Measurements from ENCODE around the gene TSPAN1. TPM values are rescaled to one million over a fixed set of nuclear protein-coding genes. Genes with fewer than 3 reads are reported as not detected.
A peak's percentile ranks its signal among the peaks of the same experiment; 100 is the strongest.

TSPAN1 gene
- total RNA-seq, 1 experiment from 2014 or later: 26.1 TPM

DNA sequence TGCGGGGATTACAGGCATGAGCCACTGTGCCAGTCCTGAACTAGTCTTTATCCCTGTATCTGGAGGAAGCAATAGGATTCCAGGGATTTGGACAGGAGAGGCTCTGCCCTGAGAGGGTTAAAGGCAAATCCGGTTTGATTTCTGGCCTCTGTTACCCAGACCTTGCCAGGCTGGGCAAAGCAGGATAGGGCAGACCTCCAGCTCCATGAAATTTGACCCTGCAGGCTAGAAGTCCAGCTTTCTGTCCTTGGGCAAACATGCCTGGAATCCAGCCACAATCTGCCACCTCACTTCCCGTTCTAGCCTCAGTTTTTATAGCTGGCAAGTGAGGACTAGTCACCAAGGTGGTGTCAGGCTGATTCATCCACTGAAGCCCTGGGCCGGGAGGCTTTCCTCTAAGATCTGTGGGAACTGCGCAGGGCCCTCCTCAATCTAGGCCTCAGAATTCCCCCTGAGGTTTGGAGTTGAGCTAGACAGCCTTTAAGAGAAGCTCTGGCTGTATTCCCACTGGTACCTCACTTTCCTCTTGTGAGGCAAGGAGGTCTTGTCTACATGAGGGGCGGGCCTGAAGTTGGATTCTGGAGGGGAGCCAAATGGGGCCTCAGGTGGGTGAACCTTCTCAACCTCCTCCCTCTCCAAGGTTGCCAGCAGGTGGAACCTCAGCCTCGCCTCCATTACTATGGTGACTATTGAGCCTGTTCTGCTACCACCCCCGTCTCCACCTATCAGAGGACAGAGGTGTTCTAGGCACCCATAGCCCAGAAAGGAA is 8.4 kb downstream of the TSPAN1 start:
- CTCF ChIA-PET: interaction anchor here (2.7 kb wide), 1 partner anchor 40 kb away, joined by 17 read pairs; no protein-coding TSS in a partner anchor
- H3K9me3 ChIP-seq (ENCODE audit: control insufficient read depth, insufficient read depth, low read depth, low read length): no peaks in the 10 kb centered on the region
- in situ Hi-C loops (cut with HindIII; ENCODE audit: low pct_unique_long_range_greater_than_20kb, low sequenced_read_pairs): no loop called here
- POLR2A ChIA-PET: interaction anchor here (0.6 to 1.8 kb wide), 4 partner anchors 11 to 1383 kb away, joined by 3 to 11 read pairs (median 5); partner anchors contain the start of gene RAD54L
- peak overlapping the region; percentile 66 for H3K27ac ChIP-seq (ENCODE audit: low read length)
- TF ChIP-seq TCF7L2 (IDR thresholded peaks at IDR 0.05; ENCODE audit: low read depth, low read length) (peak; percentile 42; the same call in 1 of the 2 replicates), POLR2AphosphoS5 (IDR thresholded peaks at IDR 0.05; ENCODE audit: low read depth, low read length) (peak; percentile 90)
- TF ChIP-seq, protein P1, sequence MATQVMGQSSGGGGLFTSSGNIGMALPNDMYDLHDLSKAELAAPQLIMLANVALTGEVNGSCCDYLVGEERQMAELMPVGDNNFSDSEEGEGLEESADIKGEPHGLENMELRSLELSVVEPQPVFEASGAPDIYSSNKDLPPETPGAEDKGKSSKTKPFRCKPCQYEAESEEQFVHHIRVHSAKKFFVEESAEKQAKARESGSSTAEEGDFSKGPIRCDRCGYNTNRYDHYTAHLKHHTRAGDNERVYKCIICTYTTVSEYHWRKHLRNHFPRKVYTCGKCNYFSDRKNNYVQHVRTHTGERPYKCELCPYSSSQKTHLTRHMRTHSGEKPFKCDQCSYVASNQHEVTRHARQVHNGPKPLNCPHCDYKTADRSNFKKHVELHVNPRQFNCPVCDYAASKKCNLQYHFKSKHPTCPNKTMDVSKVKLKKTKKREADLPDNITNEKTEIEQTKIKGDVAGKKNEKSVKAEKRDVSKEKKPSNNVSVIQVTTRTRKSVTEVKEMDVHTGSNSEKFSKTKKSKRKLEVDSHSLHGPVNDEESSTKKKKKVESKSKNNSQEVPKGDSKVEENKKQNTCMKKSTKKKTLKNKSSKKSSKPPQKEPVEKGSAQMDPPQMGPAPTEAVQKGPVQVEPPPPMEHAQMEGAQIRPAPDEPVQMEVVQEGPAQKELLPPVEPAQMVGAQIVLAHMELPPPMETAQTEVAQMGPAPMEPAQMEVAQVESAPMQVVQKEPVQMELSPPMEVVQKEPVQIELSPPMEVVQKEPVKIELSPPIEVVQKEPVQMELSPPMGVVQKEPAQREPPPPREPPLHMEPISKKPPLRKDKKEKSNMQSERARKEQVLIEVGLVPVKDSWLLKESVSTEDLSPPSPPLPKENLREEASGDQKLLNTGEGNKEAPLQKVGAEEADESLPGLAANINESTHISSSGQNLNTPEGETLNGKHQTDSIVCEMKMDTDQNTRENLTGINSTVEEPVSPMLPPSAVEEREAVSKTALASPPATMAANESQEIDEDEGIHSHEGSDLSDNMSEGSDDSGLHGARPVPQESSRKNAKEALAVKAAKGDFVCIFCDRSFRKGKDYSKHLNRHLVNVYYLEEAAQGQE (IDR thresholded peaks at IDR 0.05; ENCODE audit: insufficient read depth in 1 of 2, low read depth in 2 of 2, low read length in 1 of 2): no peak
- H3K36me3 ChIP-seq (ENCODE audit: control insufficient read depth, insufficient read depth, low read length): no peaks in the 10 kb centered on the region
- intact Hi-C loops (cut with micrococcal nuclease; ENCODE audit: unreplicated experiment): loop anchor here (2.0 kb wide), 1 partner anchor 40 kb away; no protein-coding TSS in a partner anchor
- DNase-seq (ENCODE audit: low read depth, low spot score): peak; percentile 99
- peak; percentile 85 for ATAC-seq
- no TSS peak for BruUV-seq (replicated peaks)
- 0 out of 4 replicates have a peak overlapping the region, but pooled peaks of 1 of the 2 experiments have one; percentile 1 for H3K4me3 ChIP-seq (ENCODE audit: low read depth in 2 of 2, low read length in 2 of 2)
- H3K27me3 ChIP-seq (ENCODE audit: control insufficient read depth, insufficient read depth, low read length): no peaks in the 10 kb centered on the region
- peaks cover 69% of the 10 kb centered on the region for H3K4me1 ChIP-seq (ENCODE audit: control insufficient read depth, insufficient read depth, low read length)

DNA sequence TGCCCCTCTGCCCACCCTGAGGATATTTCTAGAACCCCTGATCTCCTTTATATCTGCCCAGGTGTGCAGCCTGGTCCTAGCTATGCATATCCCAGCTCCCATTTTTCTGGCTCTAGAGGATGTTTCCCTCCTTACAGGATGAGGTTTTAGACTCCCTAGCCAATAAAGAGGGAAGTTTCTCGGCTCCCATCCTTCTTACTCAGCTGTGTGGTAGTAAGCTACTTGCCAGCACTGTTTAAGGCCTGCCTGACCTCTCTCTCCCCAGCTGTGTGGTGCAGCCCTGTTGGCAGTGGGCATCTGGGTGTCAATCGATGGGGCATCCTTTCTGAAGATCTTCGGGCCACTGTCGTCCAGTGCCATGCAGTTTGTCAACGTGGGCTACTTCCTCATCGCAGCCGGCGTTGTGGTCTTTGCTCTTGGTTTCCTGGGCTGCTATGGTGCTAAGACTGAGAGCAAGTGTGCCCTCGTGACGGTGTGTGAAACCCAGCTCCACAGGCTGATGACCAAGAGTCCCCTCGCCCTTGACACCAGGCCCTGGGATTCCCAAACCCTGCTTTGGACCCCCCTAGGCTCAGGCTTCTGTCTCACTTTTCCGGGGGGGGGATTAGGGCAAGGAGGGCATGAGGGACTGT is 9.2 kb downstream of the TSPAN1 start:
- TF ChIP-seq TCF7L2 (IDR thresholded peaks at IDR 0.05; ENCODE audit: low read depth, low read length): no peak
- TF ChIP-seq, protein P2, sequence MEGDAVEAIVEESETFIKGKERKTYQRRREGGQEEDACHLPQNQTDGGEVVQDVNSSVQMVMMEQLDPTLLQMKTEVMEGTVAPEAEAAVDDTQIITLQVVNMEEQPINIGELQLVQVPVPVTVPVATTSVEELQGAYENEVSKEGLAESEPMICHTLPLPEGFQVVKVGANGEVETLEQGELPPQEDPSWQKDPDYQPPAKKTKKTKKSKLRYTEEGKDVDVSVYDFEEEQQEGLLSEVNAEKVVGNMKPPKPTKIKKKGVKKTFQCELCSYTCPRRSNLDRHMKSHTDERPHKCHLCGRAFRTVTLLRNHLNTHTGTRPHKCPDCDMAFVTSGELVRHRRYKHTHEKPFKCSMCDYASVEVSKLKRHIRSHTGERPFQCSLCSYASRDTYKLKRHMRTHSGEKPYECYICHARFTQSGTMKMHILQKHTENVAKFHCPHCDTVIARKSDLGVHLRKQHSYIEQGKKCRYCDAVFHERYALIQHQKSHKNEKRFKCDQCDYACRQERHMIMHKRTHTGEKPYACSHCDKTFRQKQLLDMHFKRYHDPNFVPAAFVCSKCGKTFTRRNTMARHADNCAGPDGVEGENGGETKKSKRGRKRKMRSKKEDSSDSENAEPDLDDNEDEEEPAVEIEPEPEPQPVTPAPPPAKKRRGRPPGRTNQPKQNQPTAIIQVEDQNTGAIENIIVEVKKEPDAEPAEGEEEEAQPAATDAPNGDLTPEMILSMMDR (IDR thresholded peaks at IDR 0.05): no peak
- TF ChIP-seq SIN3A (IDR thresholded peaks at IDR 0.05; ENCODE audit: borderline replicate concordance, insufficient read depth, low read depth, low read length): no peak
- no peak for TF ChIP-seq POLR2AphosphoS5 (IDR thresholded peaks at IDR 0.05; ENCODE audit: low read depth, low read length)
- TF ChIP-seq, protein P1 (IDR thresholded peaks at IDR 0.05; ENCODE audit: insufficient read depth in 1 of 2, low read depth in 2 of 2, low read length in 1 of 2): no peak
- intact Hi-C loops (cut with micrococcal nuclease; ENCODE audit: unreplicated experiment): loop anchor here (2.0 kb wide), 1 partner anchor 39 kb away; no protein-coding TSS in a partner anchor

More for the DNA sequence above, 9.2 kb downstream of the TSPAN1 start:
- DNase-seq (ENCODE audit: low read depth, low spot score) (no peak), ATAC-seq (no peak)
- no peaks in the 10 kb centered on the region for H3K27me3 ChIP-seq (ENCODE audit: control insufficient read depth, insufficient read depth, low read length)
- no peaks in the 10 kb centered on the region for H3K36me3 ChIP-seq (ENCODE audit: control insufficient read depth, insufficient read depth, low read length)
- ChIA-PET POLR2A (interaction anchor here (1.1 to 1.8 kb wide), 2 partner anchors 11 to 36 kb away, joined by 3 to 6 read pairs; no protein-coding TSS in a partner anchor), CTCF (no interaction called here)
- in situ Hi-C loops (cut with HindIII; ENCODE audit: low pct_unique_long_range_greater_than_20kb, low sequenced_read_pairs): no loop called here
- peak overlapping the region; percentile 66 for H3K27ac ChIP-seq (ENCODE audit: low read length)
- no peak overlapping the region for H3K4me3 ChIP-seq (ENCODE audit: low read depth in 2 of 2, low read length in 2 of 2)
- H3K4me1 ChIP-seq (ENCODE audit: control insufficient read depth, insufficient read depth, low read length): peaks cover 69% of the 10 kb centered on the region
- no peaks in the 10 kb centered on the region for H3K9me3 ChIP-seq (ENCODE audit: control insufficient read depth, insufficient read depth, low read depth, low read length)
- no TSS peak for BruUV-seq (replicated peaks)
